Measurements from ENCODE around the gene BRAT1.

The BRAT1 gene

GRCh38 chr7:2596464-2597272 is 41.3 kb upstream of the BRAT1 start:
- no peaks in the 10 kb centered on the region for H3K27me3 ChIP-seq (ENCODE audit: insufficient read depth, low read length, poor library complexity, severe bottlenecking)
- no peaks in the 10 kb centered on the region for H3K9me3 ChIP-seq (ENCODE audit: insufficient read depth, low read depth, low read length)
- no peak for TF ChIP-seq EZH2phosphoT487 (IDR thresholded peaks at IDR 0.05; ENCODE audit: borderline replicate concordance)
- TF ChIP-seq, protein P1, sequence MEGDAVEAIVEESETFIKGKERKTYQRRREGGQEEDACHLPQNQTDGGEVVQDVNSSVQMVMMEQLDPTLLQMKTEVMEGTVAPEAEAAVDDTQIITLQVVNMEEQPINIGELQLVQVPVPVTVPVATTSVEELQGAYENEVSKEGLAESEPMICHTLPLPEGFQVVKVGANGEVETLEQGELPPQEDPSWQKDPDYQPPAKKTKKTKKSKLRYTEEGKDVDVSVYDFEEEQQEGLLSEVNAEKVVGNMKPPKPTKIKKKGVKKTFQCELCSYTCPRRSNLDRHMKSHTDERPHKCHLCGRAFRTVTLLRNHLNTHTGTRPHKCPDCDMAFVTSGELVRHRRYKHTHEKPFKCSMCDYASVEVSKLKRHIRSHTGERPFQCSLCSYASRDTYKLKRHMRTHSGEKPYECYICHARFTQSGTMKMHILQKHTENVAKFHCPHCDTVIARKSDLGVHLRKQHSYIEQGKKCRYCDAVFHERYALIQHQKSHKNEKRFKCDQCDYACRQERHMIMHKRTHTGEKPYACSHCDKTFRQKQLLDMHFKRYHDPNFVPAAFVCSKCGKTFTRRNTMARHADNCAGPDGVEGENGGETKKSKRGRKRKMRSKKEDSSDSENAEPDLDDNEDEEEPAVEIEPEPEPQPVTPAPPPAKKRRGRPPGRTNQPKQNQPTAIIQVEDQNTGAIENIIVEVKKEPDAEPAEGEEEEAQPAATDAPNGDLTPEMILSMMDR (conservative IDR thresholded peaks at IDR 0.05; ENCODE audit: low read length), result no peak
- no peaks in the 10 kb centered on the region for H3K4me1 ChIP-seq (ENCODE audit: insufficient read depth, low read length, poor library complexity, severe bottlenecking)
- no peaks in the 10 kb centered on the region for H3K9me2 ChIP-seq (replicated peaks; ENCODE audit: low read depth, low read length)
- no peak overlapping the region for H3K4me2 ChIP-seq (ENCODE audit: low read depth, low read length, poor library complexity, severe bottlenecking)
- H3K9ac ChIP-seq (ENCODE audit: low read depth, low read length, poor library complexity, severe bottlenecking), result no peak overlapping the region
- H4K20me1 ChIP-seq (ENCODE audit: insufficient read depth, low read length, poor library complexity, severe bottlenecking), result no peaks in the 10 kb centered on the region
- no peak overlapping the region for H3K4me3 ChIP-seq (ENCODE audit: low read length, poor library complexity, severe bottlenecking)
- no peaks in the 10 kb centered on the region for H3F3A ChIP-seq (ENCODE audit: low read depth)
- no peaks in the 10 kb centered on the region for H3K79me2 ChIP-seq (ENCODE audit: insufficient read depth, low read length)
- H2AFZ ChIP-seq (ENCODE audit: low read length), result no peak overlapping the region
- no peaks in the 10 kb centered on the region for H3K36me3 ChIP-seq (ENCODE audit: insufficient read depth, low read length)

- Histone ChIP-seq H3K79me2 (ENCODE audit: insufficient read depth, low read length) (no peaks in the 10 kb centered on the region), H3K4me2 (ENCODE audit: low read depth, low read length, poor library complexity, severe bottlenecking) (no peak overlapping the region), H2AFZ (ENCODE audit: low read length) (no peak overlapping the region), H3K9me3 (ENCODE audit: insufficient read depth, low read depth, low read length) (no peaks in the 10 kb centered on the region), H3K4me1 (ENCODE audit: insufficient read depth, low read length, poor library complexity, severe bottlenecking) (no peaks in the 10 kb centered on the region), H3K9me2 (replicated peaks; ENCODE audit: low read depth, low read length) (no peaks in the 10 kb centered on the region), H3K9ac (ENCODE audit: low read depth, low read length, poor library complexity, severe bottlenecking) (no peak overlapping the region), H3K27me3 (ENCODE audit: insufficient read depth, low read length, poor library complexity, severe bottlenecking) (no peaks in the 10 kb centered on the region), H3K36me3 (ENCODE audit: insufficient read depth, low read length) (no peaks in the 10 kb centered on the region), H3F3A (ENCODE audit: low read depth) (no peaks in the 10 kb centered on the region), H3K4me3 (ENCODE audit: low read length, poor library complexity, severe bottlenecking) (no peak overlapping the region), H4K20me1 (ENCODE audit: insufficient read depth, low read length, poor library complexity, severe bottlenecking) (no peaks in the 10 kb centered on the region)
- TF ChIP-seq, protein P1 (conservative IDR thresholded peaks at IDR 0.05; ENCODE audit: low read length), result no peak
- TF ChIP-seq EZH2phosphoT487 (IDR thresholded peaks at IDR 0.05; ENCODE audit: borderline replicate concordance), result no peak
Measured at GRCh38 chr7:2595258-2595860, 40.0 kb upstream of the BRAT1 start.

DNA sequence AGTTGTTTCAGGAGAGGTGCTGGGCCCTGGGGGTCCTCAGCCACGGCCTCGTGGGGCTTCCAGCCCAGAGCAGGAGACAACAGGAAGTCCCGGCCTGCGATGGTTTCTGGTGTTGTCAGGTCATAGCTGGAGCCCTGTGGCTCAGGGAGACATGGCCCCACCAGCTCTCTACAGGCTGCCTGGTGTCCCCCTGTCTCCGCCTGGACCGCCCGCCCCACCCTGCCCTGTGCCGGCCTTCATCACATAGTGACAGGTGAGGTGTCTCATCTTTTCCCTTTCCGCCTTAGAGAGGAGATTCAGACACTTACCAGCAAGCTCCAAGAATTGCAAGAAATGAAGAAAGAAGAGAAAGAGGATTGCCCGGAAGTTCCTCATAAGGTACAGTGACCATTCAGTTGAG is 39.3 kb upstream of the BRAT1 start:
- Histone ChIP-seq H3K36me3 (ENCODE audit: insufficient read depth, low read length) (no peaks in the 10 kb centered on the region), H3K4me1 (ENCODE audit: insufficient read depth, low read length, poor library complexity, severe bottlenecking) (no peaks in the 10 kb centered on the region), H2AFZ (ENCODE audit: low read length) (no peak overlapping the region), H3K9me3 (ENCODE audit: insufficient read depth, low read depth, low read length) (no peaks in the 10 kb centered on the region), H4K20me1 (ENCODE audit: insufficient read depth, low read length, poor library complexity, severe bottlenecking) (no peaks in the 10 kb centered on the region), H3F3A (ENCODE audit: low read depth) (no peaks in the 10 kb centered on the region), H3K9ac (ENCODE audit: low read depth, low read length, poor library complexity, severe bottlenecking) (no peak overlapping the region), H3K9me2 (replicated peaks; ENCODE audit: low read depth, low read length) (no peaks in the 10 kb centered on the region), H3K4me3 (ENCODE audit: low read length, poor library complexity, severe bottlenecking) (no peak overlapping the region), H3K79me2 (ENCODE audit: insufficient read depth, low read length) (no peaks in the 10 kb centered on the region), H3K27me3 (ENCODE audit: insufficient read depth, low read length, poor library complexity, severe bottlenecking) (no peaks in the 10 kb centered on the region), H3K4me2 (ENCODE audit: low read depth, low read length, poor library complexity, severe bottlenecking) (no peak overlapping the region)
- no peak for TF ChIP-seq EZH2phosphoT487 (IDR thresholded peaks at IDR 0.05; ENCODE audit: borderline replicate concordance)
- TF ChIP-seq, protein P1 (conservative IDR thresholded peaks at IDR 0.05; ENCODE audit: low read length), result no peak

Data from Loucy (cell line).